Measurements from ENCODE around the gene SH2D1B.

GRCh38 chr1:162353702-162354101 lies 58.2 kb downstream of the SH2D1B start:
- TF ChIP-seq BRF1 (IDR thresholded peaks at IDR 0.05; ENCODE audit: borderline replicate concordance, extremely low read depth, insufficient read length): no peak
- no peak for TF ChIP-seq TEAD1 (CRISPR knock-in tag; IDR thresholded peaks at IDR 0.05)
- no peak for TF ChIP-seq CTCF (IDR thresholded peaks at IDR 0.05 in 2 of 3, conservative IDR thresholded peaks at IDR 0.05 in 1 of 3; ENCODE audit: insufficient read depth in 2 of 3, low read depth in 1 of 3, low read length in 3 of 3)
- TF ChIP-seq ELK1 (CRISPR knock-in tag; IDR thresholded peaks at IDR 0.05): no peak
- TF ChIP-seq ZHX1 (conservative IDR thresholded peaks at IDR 0.05; ENCODE audit: low read length): no peak
- TF ChIP-seq MEIS2 (IDR thresholded peaks at IDR 0.05; ENCODE audit: partially characterized antibody): no peak
- TF ChIP-seq MAX (CRISPR knock-in tag; IDR thresholded peaks at IDR 0.05): no peak
- no peak for TF ChIP-seq SMAD4 (CRISPR knock-in tag; conservative IDR thresholded peaks at IDR 0.05)
- TF ChIP-seq PBX2 (CRISPR knock-in tag; IDR thresholded peaks at IDR 0.05; ENCODE audit: low read depth): no peak
- TF ChIP-seq PBX2 (tag; conservative IDR thresholded peaks at IDR 0.05; ENCODE audit: low read depth): no peak
- no peak for TF ChIP-seq SREBF2 (CRISPR knock-in tag; IDR thresholded peaks at IDR 0.05)
- no peak for TF ChIP-seq NR4A1 (CRISPR knock-in tag; IDR thresholded peaks at IDR 0.05)
- TF ChIP-seq NR4A1 (tag; IDR thresholded peaks at IDR 0.05): no peak
- TF ChIP-seq SMAD1 (IDR thresholded peaks at IDR 0.05; ENCODE audit: low read depth, low read length, partially characterized antibody): no peak
